ENCODE measurements around the gene C22orf31.

DNA sequence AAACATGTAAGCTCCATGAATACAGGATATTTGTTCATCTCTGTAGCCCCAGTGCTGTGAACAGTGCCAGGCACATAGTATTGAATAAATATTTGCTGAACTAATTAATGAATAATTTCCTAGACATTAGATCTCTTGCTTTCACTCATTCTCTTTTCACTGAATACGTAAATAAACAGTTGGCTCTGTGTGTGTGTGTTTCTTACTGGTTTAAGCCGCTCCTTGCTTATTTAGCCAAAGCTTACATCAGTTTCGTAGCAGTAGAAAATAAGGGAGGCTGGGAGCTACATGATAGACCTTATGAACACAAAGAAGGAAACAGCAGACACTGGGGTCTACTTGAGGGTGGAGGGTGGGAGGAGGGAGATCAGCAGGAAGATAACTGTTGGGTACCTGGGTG lies 28.4 kb upstream of the C22orf31 start:
- TF ChIP-seq, protein P1, sequence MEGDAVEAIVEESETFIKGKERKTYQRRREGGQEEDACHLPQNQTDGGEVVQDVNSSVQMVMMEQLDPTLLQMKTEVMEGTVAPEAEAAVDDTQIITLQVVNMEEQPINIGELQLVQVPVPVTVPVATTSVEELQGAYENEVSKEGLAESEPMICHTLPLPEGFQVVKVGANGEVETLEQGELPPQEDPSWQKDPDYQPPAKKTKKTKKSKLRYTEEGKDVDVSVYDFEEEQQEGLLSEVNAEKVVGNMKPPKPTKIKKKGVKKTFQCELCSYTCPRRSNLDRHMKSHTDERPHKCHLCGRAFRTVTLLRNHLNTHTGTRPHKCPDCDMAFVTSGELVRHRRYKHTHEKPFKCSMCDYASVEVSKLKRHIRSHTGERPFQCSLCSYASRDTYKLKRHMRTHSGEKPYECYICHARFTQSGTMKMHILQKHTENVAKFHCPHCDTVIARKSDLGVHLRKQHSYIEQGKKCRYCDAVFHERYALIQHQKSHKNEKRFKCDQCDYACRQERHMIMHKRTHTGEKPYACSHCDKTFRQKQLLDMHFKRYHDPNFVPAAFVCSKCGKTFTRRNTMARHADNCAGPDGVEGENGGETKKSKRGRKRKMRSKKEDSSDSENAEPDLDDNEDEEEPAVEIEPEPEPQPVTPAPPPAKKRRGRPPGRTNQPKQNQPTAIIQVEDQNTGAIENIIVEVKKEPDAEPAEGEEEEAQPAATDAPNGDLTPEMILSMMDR (IDR thresholded peaks at IDR 0.05; ENCODE audit: insufficient read depth, low read length, poor library complexity, severe bottlenecking), result no peak
- TF ChIP-seq EZH2phosphoT487 (conservative IDR thresholded peaks at IDR 0.05; ENCODE audit: low read length), result no peak

Data from SU-DHL-6 (cell line).